ENCODE measurements around the gene CAMKMT. TPM values are rescaled to one million over a fixed set of nuclear protein-coding genes. Genes with fewer than 3 reads are reported as not detected.

The CAMKMT gene
- total RNA-seq, 6 experiments from 2014 or later = 5.1 to 8.6 (median 7.0) TPM

GRCh38 chr2:44569491-44569890 lies 207.7 kb downstream of the CAMKMT start:
- Mint-ChIP-seq H3K4me3 (no peak overlapping the region), H3K27ac (no peak overlapping the region), H3K4me1 (ENCODE audit: low read depth) (peaks cover 7% of the 10 kb centered on the region), H3K27me3 (ENCODE audit: insufficient read depth) (no peaks in the 10 kb centered on the region), H3K9me3 (no peaks in the 10 kb centered on the region), H3K36me3 (ENCODE audit: low read depth) (no peaks in the 10 kb centered on the region)
- TF ChIP-seq CTCF (IDR thresholded peaks at IDR 0.05) = no peak
- no peak for DNase-seq

- Mint-ChIP-seq H3K27me3 (ENCODE audit: insufficient read depth) (no peaks in the 10 kb centered on the region), H3K4me1 (ENCODE audit: low read depth) (peaks cover 7% of the 10 kb centered on the region), H3K4me3 (no peak overlapping the region), H3K27ac (no peak overlapping the region), H3K36me3 (ENCODE audit: low read depth) (no peaks in the 10 kb centered on the region), H3K9me3 (no peaks in the 10 kb centered on the region)
- TF ChIP-seq CTCF (IDR thresholded peaks at IDR 0.05) = no peak
- DNase-seq = no peak
These were observed 208.5 kb downstream of the CAMKMT start for GRCh38 chr2:44570271-44570670.

- no peak overlapping the region for H3K27ac Mint-ChIP-seq
- H3K4me1 Mint-ChIP-seq (ENCODE audit: low read depth) = peaks cover 7% of the 10 kb centered on the region
- no peak for DNase-seq
- no peaks in the 10 kb centered on the region for H3K9me3 Mint-ChIP-seq
- no peaks in the 10 kb centered on the region for H3K36me3 Mint-ChIP-seq (ENCODE audit: low read depth)
- H3K27me3 Mint-ChIP-seq (ENCODE audit: insufficient read depth) = no peaks in the 10 kb centered on the region
- no peak overlapping the region for H3K4me3 Mint-ChIP-seq
- TF ChIP-seq CTCF (IDR thresholded peaks at IDR 0.05) = no peak
These were observed 209.0 kb downstream of the CAMKMT start for GRCh38 chr2:44570777-44571176.

- Mint-ChIP-seq H3K36me3 (ENCODE audit: low read depth) (no peaks in the 10 kb centered on the region), H3K4me1 (ENCODE audit: low read depth) (peaks cover 7% of the 10 kb centered on the region), H3K4me3 (no peak overlapping the region), H3K9me3 (no peaks in the 10 kb centered on the region), H3K27me3 (ENCODE audit: insufficient read depth) (no peaks in the 10 kb centered on the region), H3K27ac (no peak overlapping the region)
- TF ChIP-seq CTCF (IDR thresholded peaks at IDR 0.05) = no peak
- DNase-seq = peak; percentile 35
These were observed 210.6 kb downstream of the CAMKMT start for GRCh38 chr2:44572196-44572900.

GRCh38 chr2:44573996-44574395 lies 212.2 kb downstream of the CAMKMT start:
- Mint-ChIP-seq H3K4me1 (ENCODE audit: low read depth) (peaks cover 17% of the 10 kb centered on the region), H3K4me3 (no peak overlapping the region), H3K27me3 (ENCODE audit: insufficient read depth) (no peaks in the 10 kb centered on the region; the same call in 1 of the 2 replicates)

More at GRCh38 chr2:44573996-44574395, 212.2 kb downstream of the CAMKMT start:
- TF ChIP-seq CTCF (IDR thresholded peaks at IDR 0.05) = no peak
- no peaks in the 10 kb centered on the region for H3K36me3 Mint-ChIP-seq (ENCODE audit: low read depth)
- no peaks in the 10 kb centered on the region for H3K9me3 Mint-ChIP-seq
- no peak overlapping the region for H3K27ac Mint-ChIP-seq
- no peak for DNase-seq
